Upper lobe of right lung (tissue), 1 donor: ENCODE data around the gene MLN. TPM values are rescaled to one million over a fixed set of nuclear protein-coding genes. Genes with fewer than 3 reads are reported as not detected.

ENCODE experiments used
- ATAC-seq: fragments of 200-7000 bp; cut with Tn5 transposase; one replicate; pipeline ENCODE4 v1.9.1; 2020; ENCODE audit warnings: mild to moderate bottlenecking, moderate library complexity
- DNase-seq: peaks from one replicate; pipeline ENCODE4 v3.0.0-alpha.2; 2020
- H3K27ac ChIP-seq: fragments of 200-600 bp; one replicate; pipeline ENCODE4 v1.8.0; 2022
- H3K27me3 ChIP-seq: fragments of 200-600 bp; one replicate; pipeline ENCODE4 v1.8.0; 2022; ENCODE audit warnings: mild to moderate bottlenecking
- H3K36me3 ChIP-seq: fragments of 200-600 bp; one replicate; pipeline ENCODE4 v1.8.0; 2022
- H3K4me1 ChIP-seq: fragments of 200-600 bp; one replicate; pipeline ENCODE4 v1.8.0; 2022
- H3K4me3 ChIP-seq: fragments of 200-600 bp; one replicate; pipeline ENCODE4 v1.8.0; 2022; ENCODE audit warnings: mild to moderate bottlenecking
- H3K9me3 ChIP-seq: fragments of 200-600 bp; one replicate; pipeline ENCODE4 v1.8.0; 2022
- CTCF ChIP-seq: fragments of 200-600 bp; IDR thresholded peaks from one replicate; pipeline ENCODE4 v1.8.0; 2022; ENCODE audit warnings: antibody characterized with exemption
- intact Hi-C: fragments of 100-400 bp; cut with DNase I; formaldehyde crosslinking; loops from one replicate; pipeline ENCODE4 v1.11.0; 2022
- total RNA-seq: library from RNA; stranded (reverse); fragmentation: NEBNext Ultra II Directional; extraction: Animal tissue kit (Norgen Biotek cat#: 25700); gene quantifications from one replicate; pipeline ENCODE4 v1.2.1, GENCODE V29; 2021
- donor health status: DM: no; HTN: yes; CAD: no; lungs with severe emphysema.

Gene MLN
- total RNA-seq, 1 donor from 2014 or later, result not detected

DNA sequence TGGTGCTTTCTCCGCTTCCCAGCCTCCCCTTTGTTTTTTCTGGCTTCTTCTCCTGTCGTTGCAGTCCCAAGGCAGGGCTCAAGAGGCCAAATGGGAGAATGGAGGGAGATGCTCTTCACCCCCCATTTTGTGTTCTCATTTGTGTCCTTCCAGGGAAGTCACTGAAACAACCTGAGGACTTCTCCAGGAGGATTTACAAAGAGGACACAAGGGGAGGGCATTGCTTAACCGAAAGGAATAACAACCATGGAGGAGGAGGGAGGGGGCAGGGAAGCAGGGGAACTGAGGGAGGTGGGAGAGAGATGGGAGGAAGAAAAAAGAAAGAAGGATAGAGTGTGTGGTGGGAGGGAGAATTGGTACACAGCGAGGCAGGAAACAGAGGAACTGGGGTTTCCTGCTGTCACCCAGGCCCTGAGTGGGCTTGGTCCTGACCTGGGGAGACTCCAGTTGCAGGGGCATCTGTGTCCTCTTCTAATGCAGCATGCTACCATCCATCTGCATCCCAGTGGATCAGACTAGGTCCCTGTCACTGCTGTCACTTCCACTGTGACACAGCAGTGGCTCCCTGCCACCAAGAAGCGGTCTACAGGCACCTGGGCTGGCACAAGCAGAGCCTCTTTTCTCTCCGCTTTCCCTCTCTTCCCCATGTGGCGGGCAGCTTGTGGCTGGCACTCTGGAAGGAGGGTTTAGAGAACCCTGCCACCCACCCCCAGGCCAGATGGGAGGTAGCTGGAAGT lies 17.1 kb upstream of the MLN start:
- Histone ChIP-seq H3K4me1 (no peaks in the 10 kb centered on the region), H3K9me3 (no peaks in the 10 kb centered on the region), H3K4me3 (no peak overlapping the region), H3K27me3 (no peaks in the 10 kb centered on the region), H3K27ac (no peak overlapping the region), H3K36me3 (no peaks in the 10 kb centered on the region)
- DNase-seq (no peak), ATAC-seq (no peak)
- intact Hi-C loops, result no loop called here
- TF ChIP-seq CTCF, result no peak

GRCh38 chr6:33820243-33820642 lies 16.4 kb upstream of the MLN start:
- ATAC-seq (no peak), DNase-seq (no peak)
- Histone ChIP-seq H3K36me3 (no peaks in the 10 kb centered on the region), H3K4me1 (no peaks in the 10 kb centered on the region), H3K27me3 (peaks cover under 1% of the 10 kb centered on the region), H3K27ac (no peak overlapping the region), H3K9me3 (no peaks in the 10 kb centered on the region), H3K4me3 (no peak overlapping the region)
- intact Hi-C loops, result no loop called here
- TF ChIP-seq CTCF, result no peak

GRCh38 chr6:33819021-33819420 lies 15.2 kb upstream of the MLN start:
- TF ChIP-seq CTCF, result no peak
- intact Hi-C loops, result no loop called here
- ATAC-seq (no peak), DNase-seq (no peak)
- Histone ChIP-seq H3K27ac (no peak overlapping the region), H3K4me3 (no peak overlapping the region), H3K36me3 (no peaks in the 10 kb centered on the region), H3K27me3 (peaks cover 11% of the 10 kb centered on the region), H3K4me1 (no peaks in the 10 kb centered on the region), H3K9me3 (no peaks in the 10 kb centered on the region)

DNA sequence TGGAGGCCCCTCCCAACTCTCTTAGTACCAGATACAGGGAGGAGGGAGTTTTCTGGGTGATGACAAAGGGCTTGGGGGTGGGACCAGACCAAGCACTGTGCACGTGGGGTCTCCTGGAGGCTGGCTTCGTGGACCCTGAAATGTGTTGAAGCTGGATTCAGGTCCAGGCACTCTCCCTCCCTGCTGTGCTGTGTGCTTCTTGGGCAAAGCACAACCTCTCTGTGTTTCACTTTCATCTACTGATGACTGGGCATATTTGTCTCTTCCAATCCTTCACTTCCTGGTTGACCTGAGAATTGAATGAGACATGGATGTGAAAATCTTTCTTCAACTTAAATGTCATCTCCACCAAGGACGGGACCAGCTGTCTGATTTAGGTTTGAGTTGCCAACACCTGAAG lies 14.5 kb upstream of the MLN start:
- ATAC-seq, result no peak
- intact Hi-C loops, result no loop called here
- no peaks in the 10 kb centered on the region for H3K4me1 ChIP-seq

DNA sequence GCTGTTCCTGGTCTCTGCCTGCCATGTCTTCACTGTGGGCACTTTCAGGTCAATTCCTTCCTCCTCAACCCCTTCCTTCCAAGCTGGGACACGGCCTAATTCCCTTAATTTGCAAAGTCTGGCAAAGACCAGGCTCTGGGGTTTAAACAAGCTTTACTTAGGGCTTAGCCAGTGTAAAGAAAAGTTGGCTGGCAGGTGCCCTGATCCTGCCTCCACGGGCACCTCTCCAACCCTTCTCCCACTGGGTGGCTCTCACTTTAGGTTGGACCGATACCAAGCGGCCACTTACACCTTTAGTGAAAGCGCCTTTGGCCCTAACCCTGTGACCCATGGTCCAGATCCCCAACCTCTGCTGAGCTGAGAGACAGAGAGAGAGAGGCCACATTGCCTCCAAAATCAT lies 13.7 kb upstream of the MLN start:
- no peak for TF ChIP-seq CTCF
- no peak for ATAC-seq

More for the DNA sequence above, 14.5 kb upstream of the MLN start:
- Histone ChIP-seq H3K27ac (no peak overlapping the region), H3K9me3 (no peaks in the 10 kb centered on the region), H3K4me3 (no peak overlapping the region), H3K27me3 (peaks cover 18% of the 10 kb centered on the region), H3K36me3 (no peaks in the 10 kb centered on the region)
- TF ChIP-seq CTCF, result no peak
- no peak for DNase-seq

DNA sequence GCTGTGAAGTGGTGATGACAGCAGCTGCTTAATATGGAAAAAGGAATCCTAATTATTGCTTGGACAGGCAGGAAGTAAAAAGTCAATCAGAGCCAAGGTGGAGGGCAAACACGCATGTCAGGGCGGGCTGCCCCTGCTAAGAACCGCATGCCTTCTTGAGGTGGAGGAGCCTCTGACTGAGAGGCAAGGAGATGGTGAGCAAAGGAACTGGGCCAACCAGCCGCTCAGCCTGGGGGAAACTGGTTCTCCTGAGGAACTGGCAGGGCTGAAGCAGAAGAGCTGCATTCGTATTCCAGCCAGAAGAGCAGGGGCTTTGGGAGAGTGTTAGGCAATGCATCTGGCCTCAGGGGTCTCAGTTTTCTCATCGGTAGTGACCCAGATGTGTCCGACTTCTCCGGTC lies 13.1 kb upstream of the MLN start:
- Histone ChIP-seq H3K9me3 (no peaks in the 10 kb centered on the region), H3K4me3 (no peak overlapping the region), H3K27ac (no peak overlapping the region), H3K4me1 (no peaks in the 10 kb centered on the region), H3K36me3 (no peaks in the 10 kb centered on the region), H3K27me3 (peaks cover 29% of the 10 kb centered on the region)
- no peak for ATAC-seq
- intact Hi-C loops, result no loop called here
- no peak for TF ChIP-seq CTCF
- DNase-seq, result no peak

More for the DNA sequence above, 13.7 kb upstream of the MLN start:
- Histone ChIP-seq H3K27me3 (peaks cover 24% of the 10 kb centered on the region), H3K9me3 (no peaks in the 10 kb centered on the region), H3K4me3 (no peak overlapping the region), H3K36me3 (no peaks in the 10 kb centered on the region), H3K27ac (no peak overlapping the region), H3K4me1 (no peaks in the 10 kb centered on the region)
- intact Hi-C loops, result no loop called here
- no peak for DNase-seq
